Measurements from ENCODE around the gene NEK3.

DNA sequence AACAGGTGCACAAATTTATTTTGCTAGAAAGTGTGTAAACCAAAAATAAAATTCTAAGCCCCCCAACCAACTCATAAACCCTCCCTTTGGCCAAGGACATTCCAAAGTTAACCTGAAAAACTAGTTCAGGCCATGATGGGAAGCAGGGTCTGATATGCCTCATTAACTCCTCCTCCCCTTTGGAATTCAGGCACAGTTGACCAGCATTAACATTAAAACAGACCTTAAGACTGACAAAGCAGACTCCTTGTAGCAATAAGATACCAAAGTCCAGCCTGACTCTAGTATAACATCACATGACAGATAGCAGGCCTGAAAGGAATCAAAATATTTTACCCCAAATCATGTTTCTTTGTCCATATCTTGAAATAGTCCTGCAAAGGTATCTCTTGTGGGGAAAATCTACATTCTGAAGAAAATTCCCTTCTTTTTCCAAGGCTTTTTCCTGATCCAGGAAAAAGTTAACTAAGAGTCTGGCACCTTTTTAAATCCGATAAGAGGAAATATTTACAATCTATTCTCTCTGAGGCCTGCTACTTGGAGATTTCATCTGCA is 50.2 kb downstream of the NEK3 start:
- TF ChIP-seq CHD4 (IDR thresholded peaks at IDR 0.05; ENCODE audit: borderline replicate concordance) (no peak), POLR2A (IDR thresholded peaks at IDR 0.05; ENCODE audit: low read length) (no peak), EP300 (IDR thresholded peaks at IDR 0.05) (no peak), PHF8 (IDR thresholded peaks at IDR 0.05; ENCODE audit: borderline replicate concordance, low read depth) (no peak), HOXA7 (CRISPR knock-in tag; IDR thresholded peaks at IDR 0.05) (no peak), HDAC2 (IDR thresholded peaks at IDR 0.05) (no peak), RFX5 (IDR thresholded peaks at IDR 0.05) (no peak)
- TF ChIP-seq, protein P1, sequence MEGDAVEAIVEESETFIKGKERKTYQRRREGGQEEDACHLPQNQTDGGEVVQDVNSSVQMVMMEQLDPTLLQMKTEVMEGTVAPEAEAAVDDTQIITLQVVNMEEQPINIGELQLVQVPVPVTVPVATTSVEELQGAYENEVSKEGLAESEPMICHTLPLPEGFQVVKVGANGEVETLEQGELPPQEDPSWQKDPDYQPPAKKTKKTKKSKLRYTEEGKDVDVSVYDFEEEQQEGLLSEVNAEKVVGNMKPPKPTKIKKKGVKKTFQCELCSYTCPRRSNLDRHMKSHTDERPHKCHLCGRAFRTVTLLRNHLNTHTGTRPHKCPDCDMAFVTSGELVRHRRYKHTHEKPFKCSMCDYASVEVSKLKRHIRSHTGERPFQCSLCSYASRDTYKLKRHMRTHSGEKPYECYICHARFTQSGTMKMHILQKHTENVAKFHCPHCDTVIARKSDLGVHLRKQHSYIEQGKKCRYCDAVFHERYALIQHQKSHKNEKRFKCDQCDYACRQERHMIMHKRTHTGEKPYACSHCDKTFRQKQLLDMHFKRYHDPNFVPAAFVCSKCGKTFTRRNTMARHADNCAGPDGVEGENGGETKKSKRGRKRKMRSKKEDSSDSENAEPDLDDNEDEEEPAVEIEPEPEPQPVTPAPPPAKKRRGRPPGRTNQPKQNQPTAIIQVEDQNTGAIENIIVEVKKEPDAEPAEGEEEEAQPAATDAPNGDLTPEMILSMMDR (IDR thresholded peaks at IDR 0.05): no peak
